Measurements from ENCODE around the gene ALDH3B1. TPM values are rescaled to one million over a fixed set of nuclear protein-coding genes. Genes with fewer than 3 reads are reported as not detected.
A peak's percentile ranks its signal among the peaks of the same experiment; 100 is the strongest.

ALDH3B1 gene
- total and polyA plus RNA-seq, 2 donors (not counting 3 experiments of a cell fraction or from before 2014, with no cell fraction given) = 0.13 to 1.0 TPM

DNA sequence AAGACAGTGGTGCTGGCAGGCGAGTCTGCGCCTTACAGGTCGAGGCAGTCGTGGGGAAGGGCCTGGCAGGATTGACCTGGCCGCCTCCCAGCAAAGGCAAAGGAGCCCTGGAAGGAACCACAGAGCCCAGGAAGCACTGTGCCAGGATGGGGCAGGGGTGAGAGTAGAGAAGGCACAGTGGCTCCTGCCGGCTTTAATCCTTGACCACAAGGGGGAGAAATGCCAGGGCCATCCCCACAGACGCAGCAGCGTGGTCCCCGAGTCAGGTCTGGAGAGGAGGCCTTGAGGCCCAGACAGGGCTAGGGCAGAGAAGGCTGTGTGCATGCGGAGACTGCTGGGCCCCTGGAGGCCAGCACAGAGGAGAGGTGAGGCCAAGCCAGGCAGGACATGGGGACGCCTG, 10.4 kb downstream of the ALDH3B1 start:
- Histone ChIP-seq H3K9ac (replicated peaks; ENCODE audit: extremely low read depth, insufficient read depth, low read length) (no peak overlapping the region), H3K9me3 (replicated peaks; ENCODE audit: control insufficient read depth, insufficient read depth, low read length) (no peaks in the 10 kb centered on the region), H3K4me2 (ENCODE audit: insufficient read depth, low read length) (no peak overlapping the region), H3K4me1 (ENCODE audit: control insufficient read depth, extremely low read depth, insufficient read depth, low read length) (no peaks in the 10 kb centered on the region), H3K27ac (ENCODE audit: insufficient read depth, low read depth, low read length) (no peak overlapping the region), H4K20me1 (replicated peaks; ENCODE audit: control insufficient read depth, extremely low read depth, insufficient read depth, low read length) (no peaks in the 10 kb centered on the region), H3K36me3 (ENCODE audit: control insufficient read depth in 2 of 2, extremely low read depth in 1 of 2, insufficient read depth in 2 of 2, low read length in 2 of 2) (no peaks in the 10 kb centered on the region), H3K4me3 (replicated peaks in 1 of 3; ENCODE audit: insufficient read depth in 1 of 3, low read depth in 1 of 3, low read length in 3 of 3) (no peak overlapping the region), H2AFZ (ENCODE audit: low read depth, low read length) (no peak overlapping the region), H3K27me3 (ENCODE audit: control insufficient read depth in 2 of 2, insufficient read depth in 2 of 2, low read length in 2 of 2) (no peaks in the 10 kb centered on the region), H3K79me2 (ENCODE audit: control insufficient read depth, insufficient read depth, low read length) (no peaks in the 10 kb centered on the region), H3K9me1 (replicated peaks; ENCODE audit: control insufficient read depth, extremely low read depth, insufficient read depth, low read length) (no peaks in the 10 kb centered on the region)
- ChIA-PET POLR2A (no interaction called here), CTCF (interaction anchor here (1.1 kb wide), 1 partner anchor 10 kb away, joined by 3 read pairs; no protein-coding TSS in a partner anchor)
- TF ChIP-seq JUN (IDR thresholded peaks at IDR 0.05; ENCODE audit: borderline replicate concordance, insufficient read depth, insufficient read length, low read depth) (no peak), GATA2 (IDR thresholded peaks at IDR 0.05; ENCODE audit: insufficient read depth, insufficient read length, low read depth, low read length) (no peak), POLR2AphosphoS5 (IDR thresholded peaks at IDR 0.05; ENCODE audit: insufficient read depth, low read depth, low read length) (no peak), EZH2 (IDR thresholded peaks at IDR 0.05; ENCODE audit: borderline replicate concordance, low read depth, low read length, severe bottlenecking) (no peak), POLR2A (IDR thresholded peaks at IDR 0.05; ENCODE audit: low read depth, low read length) (no peak)
- TF ChIP-seq, protein P1, sequence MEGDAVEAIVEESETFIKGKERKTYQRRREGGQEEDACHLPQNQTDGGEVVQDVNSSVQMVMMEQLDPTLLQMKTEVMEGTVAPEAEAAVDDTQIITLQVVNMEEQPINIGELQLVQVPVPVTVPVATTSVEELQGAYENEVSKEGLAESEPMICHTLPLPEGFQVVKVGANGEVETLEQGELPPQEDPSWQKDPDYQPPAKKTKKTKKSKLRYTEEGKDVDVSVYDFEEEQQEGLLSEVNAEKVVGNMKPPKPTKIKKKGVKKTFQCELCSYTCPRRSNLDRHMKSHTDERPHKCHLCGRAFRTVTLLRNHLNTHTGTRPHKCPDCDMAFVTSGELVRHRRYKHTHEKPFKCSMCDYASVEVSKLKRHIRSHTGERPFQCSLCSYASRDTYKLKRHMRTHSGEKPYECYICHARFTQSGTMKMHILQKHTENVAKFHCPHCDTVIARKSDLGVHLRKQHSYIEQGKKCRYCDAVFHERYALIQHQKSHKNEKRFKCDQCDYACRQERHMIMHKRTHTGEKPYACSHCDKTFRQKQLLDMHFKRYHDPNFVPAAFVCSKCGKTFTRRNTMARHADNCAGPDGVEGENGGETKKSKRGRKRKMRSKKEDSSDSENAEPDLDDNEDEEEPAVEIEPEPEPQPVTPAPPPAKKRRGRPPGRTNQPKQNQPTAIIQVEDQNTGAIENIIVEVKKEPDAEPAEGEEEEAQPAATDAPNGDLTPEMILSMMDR (IDR thresholded peaks at IDR 0.05; ENCODE audit: extremely low read depth in 1 of 2, insufficient read depth in 1 of 2, low read depth in 1 of 2, low read length in 2 of 2) = peak; percentile 28 to 59
- intact Hi-C loops (cut with micrococcal nuclease) (no loop called here), dilution Hi-C loops (cut with MboI; ENCODE audit: extremely low pct_ligation_motif_present, low sequenced_read_pairs) (no loop called here)
- DNase-seq (ENCODE audit: low read depth, low spot score) = peak; percentile 28
- BruUV-seq (replicated peaks) = no TSS peak
- peak; percentile 59 for FAIRE-seq

All from endothelial cell of umbilical vein (primary cell).